CD14-positive monocyte (primary cell): ENCODE measurements around the gene PCCA. TPM values are rescaled to one million over a fixed set of nuclear protein-coding genes. Genes with fewer than 3 reads are reported as not detected.

Experiments
- DNase-seq, 3 donors: peaks; one replicate each; pipeline ENCODE4 v3.0.0-alpha.2; 2011 to 2022
- H2AFZ ChIP-seq: 2 replicates; pipeline ENCODE4 v1.6.0; 2012; ENCODE audit warnings: mild to moderate bottlenecking, low read depth, low read length, inconsistent platforms; ENCODE audit not compliant: insufficient read depth, poor library complexity, severe bottlenecking
- H3K27ac ChIP-seq, 2 donors: 1 replicate in 1 of 2; 2 replicates in 1 of 2; pipeline ENCODE4 v1.5.1; 2012 to 2013; ENCODE audit warnings: low read length in 2 of 2, control low read depth in 1 of 2, inconsistent platforms in 1 of 2, low read depth in 1 of 2, mild to moderate bottlenecking in 1 of 2
- H3K27me3 ChIP-seq, 2 donors: one replicate each; pipeline versions ENCODE4 v1.6.0 to v1.6.1; 2011 to 2013; ENCODE audit warnings: low read length in 2 of 2; ENCODE audit not compliant: control insufficient read depth in 2 of 2, insufficient read depth in 2 of 2
- H3K36me3 ChIP-seq, 2 donors: replicated peaks in 1 of 2; 1 replicate in 1 of 2; 2 replicates in 1 of 2; pipeline versions ENCODE4 v1.5.1 to v1.6.1; 2012 to 2013; ENCODE audit warnings: low read length in 2 of 2, control low read depth in 1 of 2, inconsistent platforms in 1 of 2, mild to moderate bottlenecking in 1 of 2; ENCODE audit not compliant: insufficient read depth in 2 of 2, control insufficient read depth in 1 of 2
- H3K4me1 ChIP-seq, 2 donors: 1 replicate in 1 of 2; 2 replicates in 1 of 2; pipeline versions ENCODE4 v1.5.1 to v1.6.1; 2012 to 2013; ENCODE audit warnings: low read length in 2 of 2, control low read depth in 1 of 2, inconsistent platforms in 1 of 2, mild to moderate bottlenecking in 1 of 2, moderate library complexity in 1 of 2; ENCODE audit not compliant: insufficient read depth in 2 of 2, control insufficient read depth in 1 of 2
- H3K4me2 ChIP-seq: replicated peaks from 2 replicates; pipeline ENCODE3; 2012; ENCODE audit warnings: low read length, moderate library complexity, mild to moderate bottlenecking; ENCODE audit not compliant: poor library complexity, severe bottlenecking; ENCODE audit errors: extremely low read depth
- H3K4me3 ChIP-seq, 3 experiments: fragments of 200-600 bp in 1 of 3; sonication (generic) in 1 of 3; replicated peaks in 1 of 3; 1 replicate in 2 of 3; 2 replicates in 1 of 3; pipeline ENCODE4 v1.5.1; 2011 to 2013; ENCODE audit warnings: low read length in 3 of 3, mild to moderate bottlenecking in 3 of 3, control low read depth in 2 of 3, low read depth in 2 of 3, inconsistent platforms in 1 of 3, moderate library complexity in 1 of 3
- H3K79me2 ChIP-seq: 2 replicates; pipeline ENCODE4 v1.6.0; 2012; ENCODE audit warnings: mild to moderate bottlenecking, control low read depth, inconsistent platforms, low read length, moderate library complexity; ENCODE audit not compliant: insufficient read depth
- H3K9ac ChIP-seq: 2 replicates; pipeline ENCODE4 v1.6.0; 2017; ENCODE audit warnings: low read length, mild to moderate bottlenecking; ENCODE audit not compliant: insufficient read depth, poor library complexity, severe bottlenecking
- H3K9me3 ChIP-seq, 2 donors: replicated peaks in 1 of 2; 1 replicate in 1 of 2; 2 replicates in 1 of 2; pipeline versions ENCODE4 v1.5.1 to v1.6.1; 2012 to 2013; ENCODE audit warnings: low read length in 2 of 2, control low read depth in 1 of 2; ENCODE audit not compliant: control insufficient read depth in 1 of 2, insufficient read depth in 1 of 2
- H4K20me1 ChIP-seq: 2 replicates; pipeline ENCODE4 v1.6.0; 2012; ENCODE audit warnings: mild to moderate bottlenecking, low read length, control low read depth, moderate library complexity; ENCODE audit not compliant: insufficient read depth
- H3K27ac Mint-ChIP-seq, 7 donors: one replicate each; pipeline ENCODE4 v1.8.0; 2020; ENCODE audit warnings: mild to moderate bottlenecking in 7 of 7, mixed read lengths in 7 of 7, moderate library complexity in 6 of 7, inconsistent platforms in 2 of 7
- H3K27me3 Mint-ChIP-seq, 3 donors: one replicate each; pipeline ENCODE4 v1.8.0; 2021 to 2022; ENCODE audit warnings: low read depth in 3 of 3, mild to moderate bottlenecking in 3 of 3, mixed read lengths in 3 of 3, moderate library complexity in 3 of 3, inconsistent platforms in 1 of 3
- H3K36me3 Mint-ChIP-seq, 2 donors: one replicate each; pipeline ENCODE4 v1.8.0; 2020; ENCODE audit warnings: mixed read lengths in 2 of 2, inconsistent platforms in 1 of 2, mild to moderate bottlenecking in 1 of 2
- H3K4me1 Mint-ChIP-seq: one replicate; pipeline ENCODE4 v1.8.0; 2020; ENCODE audit warnings: mild to moderate bottlenecking, mixed read lengths
- H3K4me3 Mint-ChIP-seq, 2 donors: one replicate each; pipeline ENCODE4 v1.8.0; 2020; ENCODE audit warnings: mild to moderate bottlenecking in 2 of 2, mixed read lengths in 2 of 2, moderate library complexity in 1 of 2
- H3K9me3 Mint-ChIP-seq, 7 donors: one replicate each; pipeline ENCODE4 v1.8.0; 2020 to 2022; ENCODE audit warnings: mixed read lengths in 7 of 7, mild to moderate bottlenecking in 6 of 7, moderate library complexity in 6 of 7, inconsistent platforms in 2 of 7
- CTCF ChIP-seq: fragments of 200-600 bp; IDR thresholded peaks from one replicate; pipeline ENCODE4 v1.8.0; 2022; ENCODE audit warnings: antibody characterized with exemption, mild to moderate bottlenecking
- WGBS: methylation state at CpG from one replicate; pipeline ENCODE4 v1.1.5; 2013; ENCODE audit warnings: missing lambda C conversion rate; ENCODE audit not compliant: insufficient coverage; 5-methylcytosine and 5-hydroxymethylcytosine counted together
- intact Hi-C, 2 donors: fragments of 100-400 bp; cut with micrococcal nuclease; formaldehyde crosslinking; loops; one replicate each; pipeline versions ENCODE4 v1.15.0 to v1.15.1; 2023
- polyA plus RNA-seq, 3 donors: library from polyadenylated mRNA; depleted of rRNA in 1 of 3; unstranded in 2 of 3; stranded (reverse) in 1 of 3; fragments of 300-500 nt in 2 of 3; fragments of >200 nt in 1 of 3; fragmentation: Illumina TruSeq in 2 of 3; gene quantifications; 1 replicate in 2 of 3; 2 replicates in 1 of 3; pipeline ENCODE4 v1.2.3, GENCODE V29; 2012 to 2021

PCCA gene
- polyA plus RNA-seq, 3 donors = 4.4 to 13.5 (median 11.9) TPM

DNA sequence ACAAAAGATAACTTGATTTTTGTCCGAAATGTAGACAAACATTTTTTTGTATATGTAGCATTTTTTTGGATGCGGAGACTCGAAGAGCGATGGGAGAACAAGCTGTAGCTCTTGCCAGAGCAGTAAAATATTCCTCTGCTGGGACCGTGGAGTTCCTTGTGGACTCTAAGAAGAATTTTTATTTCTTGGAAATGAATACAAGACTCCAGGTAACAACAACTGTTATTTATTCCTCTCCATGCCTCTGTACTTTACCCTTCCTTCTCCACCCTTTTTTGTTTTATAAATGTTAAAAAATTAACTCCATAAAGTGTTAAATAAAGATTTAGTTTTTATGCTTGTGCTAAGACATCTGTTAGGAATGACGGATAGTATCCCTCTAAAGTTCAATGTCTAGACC is 184.2 kb downstream of the PCCA start:
- no peak overlapping the region for H2AFZ ChIP-seq
- no peaks in the 10 kb centered on the region for H4K20me1 ChIP-seq
- peaks cover 0 to 2% (median 0%) of the 10 kb centered on the region in 7 donors for H3K9me3 Mint-ChIP-seq
- no peak for DNase-seq
- WGBS = 89% methylated on average over 3 of the region's 6 CpGs
- H3K4me3 Mint-ChIP-seq = peak overlapping the region in 1 of 2 donors; percentile 26
- no peaks in the 10 kb centered on the region for H3K9me3 ChIP-seq
- no peak overlapping the region for H3K27ac Mint-ChIP-seq
- peaks cover 4 to 9% of the 10 kb centered on the region in 2 donors for H3K4me1 ChIP-seq
- H3K4me3 ChIP-seq = no peak overlapping the region
- H3K4me2 ChIP-seq = no peak overlapping the region
- no peak overlapping the region for H3K27ac ChIP-seq
- H3K79me2 ChIP-seq = no peaks in the 10 kb centered on the region
- no peaks in the 10 kb centered on the region for H3K27me3 Mint-ChIP-seq
- H3K4me1 Mint-ChIP-seq = peaks cover 14% of the 10 kb centered on the region
- no peaks in the 10 kb centered on the region for H3K27me3 ChIP-seq
- H3K36me3 ChIP-seq = no peaks in the 10 kb centered on the region
- no peak overlapping the region for H3K9ac ChIP-seq
- peaks cover 4 to 11% of the 10 kb centered on the region in 2 donors for H3K36me3 Mint-ChIP-seq
- intact Hi-C loops = no loop called here
- TF ChIP-seq CTCF = no peak

GRCh38 chr13:100273552-100273951 is 184.7 kb downstream of the PCCA start:
- intact Hi-C loops = no loop called here
- DNase-seq = peak; percentile 35 to 60 (median 46)
- no peak for TF ChIP-seq CTCF
- Histone ChIP-seq H3K27me3 (no peaks in the 10 kb centered on the region), H3K9me3 (no peaks in the 10 kb centered on the region), H2AFZ (no peak overlapping the region), H3K36me3 (no peaks in the 10 kb centered on the region), H3K4me3 (no peak overlapping the region), H3K4me2 (no peak overlapping the region), H3K4me1 (peaks cover 4 to 9% of the 10 kb centered on the region in 2 donors), H3K79me2 (no peaks in the 10 kb centered on the region), H4K20me1 (no peaks in the 10 kb centered on the region), H3K9ac (no peak overlapping the region), H3K27ac (no peak overlapping the region)
- WGBS = 0% methylated on average over 2 of the region's 6 CpGs
- Mint-ChIP-seq H3K9me3 (peaks cover 0 to 2% (median 0%) of the 10 kb centered on the region in 7 donors), H3K27me3 (no peaks in the 10 kb centered on the region), H3K4me1 (peaks cover 14% of the 10 kb centered on the region), H3K4me3 (peak overlapping the region in 1 of 2 donors; percentile 26), H3K36me3 (peaks cover 2 to 10% of the 10 kb centered on the region in 2 donors), H3K27ac (no peak overlapping the region)
